IMR-90 (cell line): ENCODE measurements around the gene ALCAM. TPM values are rescaled to one million over a fixed set of nuclear protein-coding genes. Genes with fewer than 3 reads are reported as not detected.
A peak's percentile ranks its signal among the peaks of the same experiment; 100 is the strongest.

Experiments used
- ATAC-seq: fragments of 200-7000 bp; cut with Tn5 transposase; 2 replicates; pipeline ENCODE4 v1.9.1; 2020; ENCODE audit warnings: low read depth, mild to moderate bottlenecking, moderate library complexity
- BruUV-seq: library from RNA; stranded (reverse); fragments of 400-500 nt; replicated peaks from 2 replicates; lab custom pipeline; 2021; lab: Mats Ljungman, UMichigan
- CTCF ChIA-PET: fragments of 300-600 bp; formaldehyde crosslinking; extraction: SDS; loops from one replicate; lab custom pipeline; 2021; ENCODE audit warnings: antibody characterized with exemption; lab: Yijun Ruan, JAX
- POLR2A ChIA-PET: fragments of 300-600 bp; sonication (Branson Sonifier 250); formaldehyde crosslinking; loops from one replicate; lab custom pipeline; 2022; ENCODE audit warnings: antibody characterized with exemption; ENCODE audit not compliant: unreplicated experiment; lab: Charles Lee
- DNase-seq: peaks from one replicate; pipeline ENCODE4 v3.0.0; 2013
- H2AFZ ChIP-seq: replicated peaks from 2 replicates; pipeline ENCODE3; 2013; ENCODE audit warnings: low read length, mild to moderate bottlenecking; ENCODE audit not compliant: poor library complexity
- H2AK5ac ChIP-seq: 2 replicates; pipeline ENCODE4 v1.6.1; 2013; ENCODE audit warnings: low read depth, low read length, inconsistent platforms
- H2AK9ac ChIP-seq: replicated peaks from 2 replicates; pipeline ENCODE3; 2013; ENCODE audit warnings: mild to moderate bottlenecking, low read depth, low read length, moderate library complexity; ENCODE audit not compliant: poor library complexity
- H2BK120ac ChIP-seq: 2 replicates; pipeline ENCODE4 v1.6.1; 2013; ENCODE audit warnings: low read depth, low read length, inconsistent platforms
- H2BK15ac ChIP-seq: 3 replicates; pipeline ENCODE4 v1.6.1; 2013; ENCODE audit warnings: low read depth, low read length, inconsistent platforms
- H2BK20ac ChIP-seq: 2 replicates; pipeline ENCODE4 v1.6.1; 2013; ENCODE audit warnings: low read depth, mild to moderate bottlenecking, inconsistent platforms, low read length, moderate library complexity
- H2BK5ac ChIP-seq: 2 replicates; pipeline ENCODE4 v1.6.1; 2013; ENCODE audit warnings: mild to moderate bottlenecking, low read depth, low read length, inconsistent platforms; ENCODE audit not compliant: poor library complexity, severe bottlenecking
- H3K14ac ChIP-seq: replicated peaks from 2 replicates; pipeline ENCODE4 v1.6.1; 2013; ENCODE audit warnings: low read depth, low read length, inconsistent platforms
- H3K18ac ChIP-seq: 2 replicates; pipeline ENCODE4 v1.6.1; 2013; ENCODE audit warnings: low read depth, low read length, control low read depth
- H3K23ac ChIP-seq: 2 replicates; pipeline ENCODE4 v1.6.1; 2013; ENCODE audit warnings: low read depth, low read length, inconsistent platforms
- H3K27ac ChIP-seq: 2 replicates; pipeline ENCODE4 v1.5.1; 2013; ENCODE audit warnings: mild to moderate bottlenecking, control low read depth, low read length; ENCODE audit not compliant: insufficient read depth
- H3K27me3 ChIP-seq: 2 replicates; pipeline ENCODE4 v1.6.1; 2013; ENCODE audit warnings: low read length; ENCODE audit not compliant: control insufficient read depth, insufficient read depth
- H3K36me3 ChIP-seq: 2 replicates; pipeline ENCODE4 v1.6.1; 2013; ENCODE audit warnings: low read length, mixed read lengths; ENCODE audit not compliant: control insufficient read depth, insufficient read depth
- H3K4ac ChIP-seq: 2 replicates; pipeline ENCODE4 v1.6.1; 2013; ENCODE audit warnings: low read depth, low read length, inconsistent platforms
- H3K4me1 ChIP-seq: 2 replicates; pipeline ENCODE4 v1.6.1; 2013; ENCODE audit warnings: low read length, mixed read lengths; ENCODE audit not compliant: control insufficient read depth, insufficient read depth
- H3K4me2 ChIP-seq: 2 replicates; pipeline ENCODE4 v1.6.1; 2013; ENCODE audit warnings: low read depth, mild to moderate bottlenecking, control low read depth, low read length, moderate library complexity
- H3K4me3 ChIP-seq: 2 replicates; pipeline ENCODE4 v1.5.1; 2013; ENCODE audit warnings: low read depth, mild to moderate bottlenecking, control low read depth, low read length, moderate library complexity; ENCODE audit not compliant: insufficient read depth
- H3K56ac ChIP-seq: 2 replicates; pipeline ENCODE4 v1.6.1; 2013; ENCODE audit warnings: low read length, inconsistent platforms; ENCODE audit not compliant: insufficient read depth; ENCODE audit errors: extremely low read depth
- H3K79me1 ChIP-seq, 2 experiments: 2 replicates each; pipeline ENCODE4 v1.6.1; 2013; ENCODE audit warnings: low read length in 2 of 2, inconsistent platforms in 1 of 2, low read depth in 1 of 2
- H3K9ac ChIP-seq: 2 replicates; pipeline ENCODE4 v1.6.1; 2013; ENCODE audit warnings: low read depth, low read length, control low read depth
- H3K9me1 ChIP-seq: 2 replicates; pipeline ENCODE4 v1.6.1; 2013; ENCODE audit warnings: low read length, inconsistent platforms; ENCODE audit not compliant: insufficient read depth
- H3K9me3 ChIP-seq: 2 replicates; pipeline ENCODE4 v1.6.1; 2013; ENCODE audit warnings: low read length; ENCODE audit not compliant: control insufficient read depth, insufficient read depth
- H4K20me1 ChIP-seq: 2 replicates; pipeline ENCODE4 v1.6.1; 2013; ENCODE audit warnings: low read length, inconsistent platforms; ENCODE audit not compliant: insufficient read depth
- H4K5ac ChIP-seq: 2 replicates; pipeline ENCODE4 v1.6.1; 2013; ENCODE audit warnings: mild to moderate bottlenecking, low read depth, low read length, control low read depth
- H4K8ac ChIP-seq, 2 experiments: 2 replicates each; pipeline ENCODE4 v1.6.1; 2013; ENCODE audit warnings: low read depth in 2 of 2, low read length in 2 of 2, control low read depth in 1 of 2, inconsistent platforms in 1 of 2
- H4K91ac ChIP-seq: 2 replicates; pipeline ENCODE4 v1.6.1; 2013; ENCODE audit warnings: low read depth, low read length, inconsistent platforms; ENCODE audit not compliant: insufficient read depth
- ELK1 ChIP-seq: fragments of 150-350 bp; IDR thresholded peaks from 2 replicates; pipeline ENCODE4 v1.6.1; 2016; ENCODE audit warnings: low read depth, mild to moderate bottlenecking, low read length, moderate library complexity, borderline replicate concordance
- RFX5 ChIP-seq: IDR thresholded peaks from 2 replicates; pipeline ENCODE4 v1.8.0; 2012; ENCODE audit warnings: low read depth, mild to moderate bottlenecking, low read length, moderate library complexity
- WGBS, 2 experiments: methylation state at CpG; one replicate each; pipeline versions ENCODE4 v1.1.5 to v1.1.7; 2013; ENCODE audit warnings: missing lambda C conversion rate in 2 of 2; ENCODE audit not compliant: insufficient read length in 1 of 2; ENCODE audit errors: extremely low coverage in 2 of 2; 5-methylcytosine and 5-hydroxymethylcytosine counted together
- dilution Hi-C: fragments of 300-500 bp; cut with HindIII; formaldehyde crosslinking; loops from one replicate; pipeline ENCODE4 v1.14.3; 2018; ENCODE audit warnings: low sequenced_read_pairs; ENCODE audit not compliant: unreplicated experiment
- in situ Hi-C: fragments of 300-500 bp; cut with MboI; formaldehyde crosslinking; loops from 3 replicates; pipeline ENCODE4 v1.14.3; 2019; ENCODE audit warnings: low sequenced_read_pairs, inconsistent platforms, mixed read lengths
- intact Hi-C: fragments of 100-400 bp; cut with micrococcal nuclease; formaldehyde crosslinking; loops from 2 replicates; pipeline ENCODE4 v1.10.0; 2022
- polyA plus RNA-seq, 3 experiments: library from polyadenylated mRNA; depleted of rRNA; stranded (reverse); fragments of >200 nt; gene quantifications; 2 replicates each; pipeline ENCODE4 v1.2.3, GENCODE V29; 2012; ENCODE audit warnings: low replicate concordance in 1 of 3
- total RNA-seq: library from RNA; depleted of rRNA; stranded (reverse); fragments of >200 nt; gene quantifications from 2 replicates; pipeline ENCODE4 v1.2.3, GENCODE V29; 2012

The ALCAM gene
- total and polyA plus RNA-seq, 2 of the 4 experiments (the other 2 are of a cell fraction) = 117 to 423 TPM

GRCh38 chr3:105430455-105430854 is 63.7 kb downstream of the ALCAM start:
- dilution Hi-C loops = no loop called here
- H3K23ac ChIP-seq = peak overlapping the region; percentile 17; the same call in 1 of the 2 replicates
- H4K5ac ChIP-seq = peak overlapping the region; percentile 95
- no peaks in the 10 kb centered on the region for H3K9me3 ChIP-seq
- ATAC-seq = no peak
- DNase-seq = no peak
- no peak overlapping the region for H2AK5ac ChIP-seq
- in situ Hi-C loops = no loop called here
- no peak overlapping the region for H3K4ac ChIP-seq
- no peak overlapping the region for H2BK20ac ChIP-seq
- peaks cover 9% of the 10 kb centered on the region for H3K9me1 ChIP-seq
- no peaks in the 10 kb centered on the region; the same call in 1 of the 2 replicates for H3K36me3 ChIP-seq
- H4K20me1 ChIP-seq = no peaks in the 10 kb centered on the region; the same call in 1 of the 2 replicates
- ChIA-PET POLR2A (no interaction called here), CTCF (no interaction called here)
- no peak overlapping the region for H2AK9ac ChIP-seq
- H3K4me2 ChIP-seq = no peak overlapping the region
- no peak overlapping the region for H2AFZ ChIP-seq
- no TSS peak for BruUV-seq
- intact Hi-C loops = no loop called here
- no peak overlapping the region for H2BK120ac ChIP-seq
- WGBS, 2 experiments = no CpG with 5 or more reads among the region's 2 CpGs
- no peak overlapping the region for H3K56ac ChIP-seq
- peak overlapping the region in 1 of 2 experiments; percentile 20; a peak in 1 of 4 replicates for H4K8ac ChIP-seq
- no peak overlapping the region for H4K91ac ChIP-seq
- peak overlapping the region; percentile 4 for H2BK5ac ChIP-seq
- H3K27me3 ChIP-seq = no peaks in the 10 kb centered on the region
- no peak overlapping the region for H3K4me3 ChIP-seq
- peaks cover 22 to 34% of the 10 kb centered on the region in 2 experiments for H3K79me1 ChIP-seq
- no peak overlapping the region for H2BK15ac ChIP-seq
- no peak overlapping the region for H3K27ac ChIP-seq
- TF ChIP-seq RFX5 (no peak), ELK1 (no peak)
- H3K14ac ChIP-seq = no peak overlapping the region
- H3K4me1 ChIP-seq = peaks cover 7% of the 10 kb centered on the region
- no peak overlapping the region for H3K9ac ChIP-seq
- peak overlapping the region; percentile 72; the same call in 1 of the 2 replicates for H3K18ac ChIP-seq
